Stimulated activated CD8-positive, alpha-beta memory T cell treated with anti-CD3 and anti-CD28 coated beads, Interleukin-7, amount 100 ng/mL, for 1 hour (primary cell): Measurements from ENCODE around the gene OLIG1.

Source experiments
- DNase-seq, 2 donors: peaks; one replicate each; pipeline ENCODE4 v3.0.0-alpha.2; 2020; ENCODE audit warnings: low read depth in 2 of 2

Gene OLIG1

DNA sequence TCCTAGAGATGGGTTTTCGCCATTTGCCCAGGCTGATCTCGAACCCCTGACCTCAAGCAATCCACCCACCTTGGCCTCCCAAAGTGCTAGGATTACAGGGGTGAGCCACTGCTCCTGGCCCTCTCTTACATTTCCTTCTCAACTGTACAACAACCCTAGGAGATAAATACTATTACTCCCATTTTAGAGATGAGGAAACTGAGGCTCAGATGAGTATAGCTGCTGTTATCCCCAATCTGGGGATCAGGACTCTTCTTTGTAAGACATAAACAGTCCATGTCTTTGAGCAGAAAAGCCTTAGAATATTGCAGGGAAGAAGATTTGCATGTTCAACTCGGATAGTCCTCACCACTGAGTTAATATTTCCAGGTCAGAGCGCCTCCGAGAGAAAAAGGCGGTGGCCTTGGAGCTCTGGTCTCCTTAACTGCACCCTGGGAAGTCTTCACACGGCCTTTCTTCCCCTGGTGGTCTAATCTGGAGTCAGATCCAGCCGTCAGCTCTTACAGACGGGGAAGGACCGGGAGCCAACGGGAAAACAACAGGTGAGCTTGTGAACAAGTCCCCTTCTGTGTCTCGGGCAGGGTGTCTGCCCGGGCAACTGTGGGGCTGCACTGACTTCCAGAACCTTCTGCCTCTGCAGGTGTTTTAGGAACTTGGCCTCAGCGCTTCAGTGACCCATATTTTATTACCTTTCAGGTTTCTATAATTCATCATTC, 5.9 kb upstream of the OLIG1 start:
- DNase-seq = no peak

- DNase-seq = no peak
These were observed 5.1 kb upstream of the OLIG1 start for GRCh38 chr21:33064623-33065390.

- DNase-seq = no peak
These were observed 2.9 kb upstream of the OLIG1 start for GRCh38 chr21:33067043-33067442.

DNA sequence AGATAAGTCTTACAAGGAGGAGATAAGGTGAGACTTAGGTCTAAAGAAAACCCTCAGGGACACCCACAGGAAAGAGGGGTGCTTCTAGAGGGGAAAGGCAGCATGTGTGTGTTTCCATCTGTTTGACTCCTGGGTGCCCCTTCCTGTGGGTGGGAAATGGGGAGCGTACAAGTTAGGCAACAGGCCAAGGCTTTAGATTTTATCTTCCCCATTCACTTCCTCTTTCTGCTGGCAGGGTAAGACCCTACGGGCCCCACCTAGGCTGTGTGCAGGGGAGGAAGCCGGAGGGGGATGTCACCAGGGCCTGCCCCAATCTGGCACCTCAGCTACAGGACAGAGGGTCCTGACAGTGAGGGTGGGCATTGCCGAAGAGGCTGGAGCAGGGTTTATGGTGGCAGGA, 2.5 kb upstream of the OLIG1 start:
- DNase-seq = no peak

GRCh38 chr21:33069243-33069642, 698 bp upstream of the OLIG1 start:
- no peak for DNase-seq

- DNase-seq = no peak
These were observed 322 bp upstream of the OLIG1 start for GRCh38 chr21:33069645-33069993.

DNA sequence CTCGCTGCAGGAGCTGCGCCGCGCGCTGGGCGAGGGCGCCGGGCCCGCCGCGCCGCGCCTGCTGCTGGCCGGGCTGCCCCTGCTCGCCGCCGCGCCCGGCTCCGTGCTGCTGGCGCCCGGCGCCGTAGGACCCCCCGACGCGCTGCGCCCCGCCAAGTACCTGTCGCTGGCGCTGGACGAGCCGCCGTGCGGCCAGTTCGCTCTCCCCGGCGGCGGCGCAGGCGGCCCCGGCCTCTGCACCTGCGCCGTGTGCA, 730 bp downstream of the OLIG1 start:
- no peak for DNase-seq

- DNase-seq = no peak
These were observed 1.2 kb downstream of the OLIG1 start for GRCh38 chr21:33070998-33071769.

- no peak for DNase-seq
These were observed 1.9 kb downstream of the OLIG1 start for GRCh38 chr21:33071770-33072306.

DNA sequence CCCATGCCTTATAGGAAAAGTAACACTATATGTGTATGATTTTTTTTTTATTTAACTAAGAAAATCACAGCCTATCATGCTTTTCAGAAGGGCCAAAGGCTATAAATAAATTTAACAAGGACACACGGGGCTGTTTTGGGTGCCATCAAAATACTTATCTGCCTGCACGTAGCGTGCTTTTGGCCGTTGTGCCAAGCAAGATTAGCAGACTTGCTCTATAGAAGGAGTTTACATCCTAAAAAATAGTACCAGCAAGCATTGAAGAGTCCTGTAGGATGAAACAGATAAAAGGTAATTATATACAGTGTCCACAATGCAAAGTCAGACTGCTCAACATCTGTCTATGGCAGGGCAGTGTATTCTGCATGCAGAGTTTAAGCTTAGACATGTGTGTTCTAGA, 3.7 kb downstream of the OLIG1 start:
- DNase-seq = no peak

GRCh38 chr21:33075128-33075527, 5.2 kb downstream of the OLIG1 start:
- DNase-seq = no peak

- no peak for DNase-seq
These were observed 5.8 kb downstream of the OLIG1 start for GRCh38 chr21:33075596-33076195.

- no peak for DNase-seq
These were observed 6.8 kb downstream of the OLIG1 start for GRCh38 chr21:33076600-33077329.

GRCh38 chr21:33078907-33079582, 9.1 kb downstream of the OLIG1 start:
- peak in 1 of 2 donors; percentile 14 for DNase-seq

- no peak for DNase-seq
These were observed 10.4 kb downstream of the OLIG1 start for GRCh38 chr21:33080376-33080775.

DNA sequence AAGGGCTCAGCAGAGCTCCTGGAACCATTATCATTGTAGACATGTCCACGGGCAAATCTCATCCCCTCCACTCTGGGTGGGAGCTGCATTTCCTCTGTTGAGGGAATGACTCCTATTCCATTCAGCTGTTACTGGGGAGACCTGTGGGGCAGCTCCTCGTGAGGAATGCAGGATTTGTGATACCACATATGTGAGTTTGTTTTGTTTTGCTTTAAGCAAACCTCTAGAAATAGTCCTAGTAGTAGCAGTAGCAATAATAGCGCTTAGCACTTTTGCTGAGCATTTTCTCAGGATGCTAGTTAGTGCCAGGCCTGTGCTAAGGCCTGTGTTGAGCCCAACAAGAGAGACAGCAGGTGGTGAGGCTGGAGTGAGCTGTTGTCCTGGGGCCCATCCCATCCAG, 10.8 kb downstream of the OLIG1 start:
- DNase-seq = no peak

GRCh38 chr21:33088384-33088783, 18.4 kb downstream of the OLIG1 start:
- DNase-seq = no peak

- no peak for DNase-seq
These were observed 19.6 kb downstream of the OLIG1 start for GRCh38 chr21:33089395-33090119.

DNA sequence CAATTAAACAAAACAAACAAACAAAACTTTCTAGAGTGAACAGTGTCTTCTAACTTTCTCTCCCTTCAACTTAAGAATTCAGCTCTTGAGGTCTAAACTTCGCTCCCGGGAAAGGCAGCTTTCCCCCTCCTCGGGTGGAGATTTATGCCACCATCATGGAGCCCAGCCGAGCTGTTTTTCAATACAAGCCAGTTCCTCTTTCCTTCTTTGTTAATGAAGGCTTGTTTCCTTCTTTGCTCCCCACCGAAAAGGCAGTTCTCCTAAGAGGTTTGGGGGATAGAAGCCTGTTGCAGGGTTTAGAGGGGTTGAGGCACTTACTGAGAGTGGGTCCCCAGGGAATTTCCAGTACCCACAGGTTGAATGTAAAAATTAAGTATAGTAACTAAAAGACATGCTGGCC, 26.5 kb downstream of the OLIG1 start:
- no peak for DNase-seq

DNA sequence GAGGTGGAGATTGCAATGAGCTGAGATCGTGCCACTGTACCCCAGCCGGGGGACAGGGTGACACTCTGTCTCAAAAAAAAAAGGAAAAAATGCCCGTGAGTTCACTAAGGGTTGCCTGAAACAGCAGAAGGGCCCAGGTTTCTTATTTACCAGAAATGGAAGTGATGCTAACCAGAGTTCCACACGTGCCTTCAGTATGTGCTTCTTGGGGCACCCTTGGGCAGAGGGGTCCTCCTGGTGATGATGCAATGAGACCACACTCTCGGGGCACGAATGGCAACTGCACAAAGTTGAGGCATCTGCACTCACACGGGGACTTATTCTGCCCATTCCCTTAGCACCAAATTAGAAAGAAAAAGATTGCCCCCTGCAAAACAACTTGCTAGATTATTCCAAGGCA, 29.2 kb downstream of the OLIG1 start:
- DNase-seq = no peak
